ENCODE data around the gene ZCCHC24. TPM values are rescaled to one million over a fixed set of nuclear protein-coding genes. Genes with fewer than 3 reads are reported as not detected.

The ZCCHC24 gene
- total RNA-seq, 2 experiments from 2014 or later, result 0.67 to 0.85 TPM

- Histone ChIP-seq H3K4me1 (ENCODE audit: insufficient read depth, low read length) (no peaks in the 10 kb centered on the region), H3K27ac (ENCODE audit: low read depth in 1 of 2, low read length in 2 of 2) (no peak overlapping the region), H3K4me3 (ENCODE audit: low read length) (no peak overlapping the region), H3K9me3 (ENCODE audit: control insufficient read depth in 1 of 2, insufficient read depth in 1 of 2, low read length in 2 of 2) (no peaks in the 10 kb centered on the region), H3K36me3 (ENCODE audit: insufficient read depth, low read length) (no peaks in the 10 kb centered on the region), H3K27me3 (ENCODE audit: control insufficient read depth in 1 of 2, insufficient read depth in 2 of 2, low read length in 2 of 2) (no peaks in the 10 kb centered on the region)
- intact Hi-C loops (cut with DNase I, micrococcal nuclease), result no loop called here
- Mint-ChIP-seq H3K4me1 (ENCODE audit: low read depth) (no peaks in the 10 kb centered on the region), H3K36me3 (ENCODE audit: low read depth) (no peaks in the 10 kb centered on the region), H3K27ac (no peak overlapping the region), H3K27me3 (no peaks in the 10 kb centered on the region), H3K4me3 (no peak overlapping the region), H3K9me3 (no peaks in the 10 kb centered on the region)
- no peak for TF ChIP-seq CTCF (IDR thresholded peaks at IDR 0.05)
- ChIA-PET CTCF (no interaction called here), POLR2A (no interaction called here)
- no peak for DNase-seq
- ATAC-seq (ENCODE audit: poor library complexity), result no peak
Observed at GRCh38 chr10:79453392-79453791, 8.0 kb upstream of the ZCCHC24 start.

GRCh38 chr10:79452174-79452611 is 6.8 kb upstream of the ZCCHC24 start:
- Histone ChIP-seq H3K36me3 (ENCODE audit: insufficient read depth, low read length) (no peaks in the 10 kb centered on the region), H3K27me3 (ENCODE audit: control insufficient read depth in 1 of 2, insufficient read depth in 2 of 2, low read length in 2 of 2) (no peaks in the 10 kb centered on the region), H3K9me3 (ENCODE audit: control insufficient read depth in 1 of 2, insufficient read depth in 1 of 2, low read length in 2 of 2) (no peaks in the 10 kb centered on the region), H3K4me1 (ENCODE audit: insufficient read depth, low read length) (no peaks in the 10 kb centered on the region), H3K4me3 (ENCODE audit: low read length) (no peak overlapping the region), H3K27ac (ENCODE audit: low read depth in 1 of 2, low read length in 2 of 2) (no peak overlapping the region)
- DNase-seq, result no peak
- Mint-ChIP-seq H3K36me3 (ENCODE audit: low read depth) (no peaks in the 10 kb centered on the region), H3K4me1 (ENCODE audit: low read depth) (peaks cover under 1% of the 10 kb centered on the region), H3K27ac (no peak overlapping the region), H3K9me3 (no peaks in the 10 kb centered on the region), H3K4me3 (no peak overlapping the region), H3K27me3 (no peaks in the 10 kb centered on the region)
- intact Hi-C loops (cut with DNase I, micrococcal nuclease), result no loop called here
- ATAC-seq (ENCODE audit: poor library complexity), result no peak
- POLR2A ChIA-PET, result no interaction called here
- CTCF ChIA-PET, result no interaction called here
- no peak for TF ChIP-seq CTCF (IDR thresholded peaks at IDR 0.05)

GRCh38 chr10:79451046-79451699 is 5.7 kb upstream of the ZCCHC24 start:
- TF ChIP-seq CTCF (IDR thresholded peaks at IDR 0.05), result no peak
- ATAC-seq (ENCODE audit: poor library complexity) (no peak), DNase-seq (no peak)
- intact Hi-C loops (cut with DNase I, micrococcal nuclease), result no loop called here
- Mint-ChIP-seq H3K27ac (no peak overlapping the region), H3K4me3 (no peak overlapping the region), H3K9me3 (no peaks in the 10 kb centered on the region), H3K27me3 (no peaks in the 10 kb centered on the region), H3K36me3 (ENCODE audit: low read depth) (no peaks in the 10 kb centered on the region), H3K4me1 (ENCODE audit: low read depth) (peaks cover 8% of the 10 kb centered on the region)
- H3K4me3 ChIP-seq (ENCODE audit: low read length), result no peak overlapping the region
- no peaks in the 10 kb centered on the region for H3K9me3 ChIP-seq (ENCODE audit: control insufficient read depth in 1 of 2, insufficient read depth in 1 of 2, low read length in 2 of 2)
- no peak overlapping the region for H3K27ac ChIP-seq (ENCODE audit: low read depth in 1 of 2, low read length in 2 of 2)
- peaks cover 6% of the 10 kb centered on the region for H3K4me1 ChIP-seq (ENCODE audit: insufficient read depth, low read length)
- ChIA-PET CTCF (no interaction called here), POLR2A (no interaction called here)
- no peaks in the 10 kb centered on the region for H3K27me3 ChIP-seq (ENCODE audit: control insufficient read depth in 1 of 2, insufficient read depth in 2 of 2, low read length in 2 of 2)
- no peaks in the 10 kb centered on the region for H3K36me3 ChIP-seq (ENCODE audit: insufficient read depth, low read length)

Measured in CD4-positive, alpha-beta T cell (primary cell).